ENCODE measurements around the gene CEBPA. TPM values are rescaled to one million over a fixed set of nuclear protein-coding genes. Genes with fewer than 3 reads are reported as not detected.

The CEBPA gene
- total and polyA plus RNA-seq, 10 of the 15 experiments (the other 5 are each of a cell fraction or from before 2014, with no cell fraction given): 0.04 to 0.36 (median 0.13) TPM; not detected in 4

- TF ChIP-seq CTCF (IDR thresholded peaks at IDR 0.05 in 2 of 3, conservative IDR thresholded peaks at IDR 0.05 in 1 of 3; ENCODE audit: control insufficient read depth in 2 of 3, extremely low read depth in 1 of 3, insufficient read depth in 1 of 3, low read depth in 3 of 3, low read length in 3 of 3) (no peak), CBX5 (IDR thresholded peaks at IDR 0.05; ENCODE audit: low read depth) (no peak), RUNX3 (IDR thresholded peaks at IDR 0.05; ENCODE audit: low read length) (no peak), ZNF622 (IDR thresholded peaks at IDR 0.05) (no peak), FOXM1 (IDR thresholded peaks at IDR 0.05; ENCODE audit: low read depth, low read length) (no peak), POLR2AphosphoS2 (IDR thresholded peaks at IDR 0.05; ENCODE audit: low read depth, low read length) (no peak), CHD4 (IDR thresholded peaks at IDR 0.05) (no peak), BMI1 (IDR thresholded peaks at IDR 0.05; ENCODE audit: borderline replicate concordance) (no peak), NR2F1 (conservative IDR thresholded peaks at IDR 0.05) (no peak), ESRRA (IDR thresholded peaks at IDR 0.05; ENCODE audit: low read length) (no peak), ZZZ3 (IDR thresholded peaks at IDR 0.05; ENCODE audit: control insufficient read depth, insufficient read length, low read depth) (no peak), CEBPZ (IDR thresholded peaks at IDR 0.05; ENCODE audit: low read depth, low read length) (no peak)
- TF ChIP-seq, protein P1, sequence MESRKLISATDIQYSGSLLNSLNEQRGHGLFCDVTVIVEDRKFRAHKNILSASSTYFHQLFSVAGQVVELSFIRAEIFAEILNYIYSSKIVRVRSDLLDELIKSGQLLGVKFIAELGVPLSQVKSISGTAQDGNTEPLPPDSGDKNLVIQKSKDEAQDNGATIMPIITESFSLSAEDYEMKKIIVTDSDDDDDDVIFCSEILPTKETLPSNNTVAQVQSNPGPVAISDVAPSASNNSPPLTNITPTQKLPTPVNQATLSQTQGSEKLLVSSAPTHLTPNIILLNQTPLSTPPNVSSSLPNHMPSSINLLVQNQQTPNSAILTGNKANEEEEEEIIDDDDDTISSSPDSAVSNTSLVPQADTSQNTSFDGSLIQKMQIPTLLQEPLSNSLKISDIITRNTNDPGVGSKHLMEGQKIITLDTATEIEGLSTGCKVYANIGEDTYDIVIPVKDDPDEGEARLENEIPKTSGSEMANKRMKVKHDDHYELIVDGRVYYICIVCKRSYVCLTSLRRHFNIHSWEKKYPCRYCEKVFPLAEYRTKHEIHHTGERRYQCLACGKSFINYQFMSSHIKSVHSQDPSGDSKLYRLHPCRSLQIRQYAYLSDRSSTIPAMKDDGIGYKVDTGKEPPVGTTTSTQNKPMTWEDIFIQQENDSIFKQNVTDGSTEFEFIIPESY (IDR thresholded peaks at IDR 0.05): no peak
Measured at GRCh38 chr19:33284756-33285155, 17.6 kb downstream of the CEBPA start (continued).

Measured in GM12878 (cell line).